Stimulated activated CD8-positive, alpha-beta memory T cell treated with anti-CD3 and anti-CD28 coated beads, Interleukin-7, amount 100 ng/mL, for 24 hours (primary cell): ENCODE measurements around the gene SNX6.
"Not testable (repeated sequence)": the region's sequence is repeated elsewhere in the genome, so short reads cannot be mapped to it uniquely, and the experiment has no call there.

Experiments
- DNase-seq: peaks from one replicate; pipeline ENCODE4 v3.0.0-alpha.2; 2020; ENCODE audit warnings: low read depth

The SNX6 gene

DNA sequence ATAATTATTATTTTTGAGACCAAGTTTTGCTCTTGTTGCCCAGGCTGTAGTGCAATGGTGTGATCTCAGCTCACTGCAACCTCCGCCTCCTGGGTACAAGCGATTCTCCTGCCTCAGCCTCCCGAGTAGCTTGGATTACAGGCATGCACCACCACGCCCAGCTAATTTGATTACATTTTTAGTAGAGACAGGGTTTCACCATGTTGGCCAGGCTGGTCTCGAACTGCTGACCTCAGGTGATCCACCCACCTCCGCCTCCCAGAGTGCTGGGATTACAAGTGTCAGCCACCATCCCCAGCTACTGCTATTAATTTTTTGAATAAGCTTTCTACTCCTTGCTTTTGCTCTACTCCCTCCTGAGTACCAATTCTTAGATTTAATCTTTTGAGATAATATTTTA is 108.9 kb downstream of the SNX6 start:
- DNase-seq: not testable (repeated sequence)

- DNase-seq: not testable (repeated sequence)
Measured at GRCh38 chr14:34520304-34520970, 109.5 kb downstream of the SNX6 start.
